Glutamatergic neuron (in vitro differentiated cells): ENCODE data around the gene OVCA2. TPM values are rescaled to one million over a fixed set of nuclear protein-coding genes. Genes with fewer than 3 reads are reported as not detected.

ENCODE experiments used
- DNase-seq: peaks from one replicate; pipeline ENCODE4 v3.0.0; 2022
- H3K27ac Mint-ChIP-seq: one replicate; pipeline ENCODE4 v1.8.0; 2020; ENCODE audit warnings: mild to moderate bottlenecking, mixed read lengths, inconsistent platforms; ENCODE audit not compliant: unreplicated experiment
- H3K27me3 Mint-ChIP-seq: one replicate; pipeline ENCODE4 v1.8.0; 2020; ENCODE audit warnings: mild to moderate bottlenecking, moderate library complexity, mixed read lengths, inconsistent platforms; ENCODE audit not compliant: unreplicated experiment
- H3K36me3 Mint-ChIP-seq: one replicate; pipeline ENCODE4 v1.8.0; 2020; ENCODE audit warnings: mild to moderate bottlenecking, mixed read lengths, inconsistent platforms; ENCODE audit not compliant: unreplicated experiment
- H3K4me1 Mint-ChIP-seq: one replicate; pipeline ENCODE4 v1.8.0; 2020; ENCODE audit warnings: mild to moderate bottlenecking, low read depth, mixed read lengths, inconsistent platforms; ENCODE audit not compliant: unreplicated experiment
- H3K4me3 Mint-ChIP-seq: one replicate; pipeline ENCODE4 v1.8.0; 2020; ENCODE audit warnings: mild to moderate bottlenecking, mixed read lengths, inconsistent platforms; ENCODE audit not compliant: unreplicated experiment
- H3K9me3 Mint-ChIP-seq: one replicate; pipeline ENCODE4 v1.8.0; 2020; ENCODE audit warnings: mild to moderate bottlenecking, moderate library complexity, mixed read lengths, inconsistent platforms; ENCODE audit not compliant: unreplicated experiment
- total RNA-seq: library from RNA; stranded (reverse); fragmentation: NEBNext Ultra II Directional; extraction: Animal tissue kit (Norgen Biotek cat#: 25700); gene quantifications from one replicate; pipeline ENCODE4 v1.2.1, GENCODE V29; 2021; ENCODE audit not compliant: unreplicated experiment
- TF ChIP-seq, protein P1 (sequence below): fragments of 200-600 bp; sonication (generic); IDR thresholded peaks from one replicate; pipeline ENCODE4 v1.5.0; 2021; ENCODE audit not compliant: partially characterized antibody, unreplicated experiment

The OVCA2 gene
- total RNA-seq, 1 donor from 2014 or later: 16.3 TPM

- Mint-ChIP-seq H3K4me1 (peaks cover 34% of the 10 kb centered on the region), H3K4me3 (no peak overlapping the region), H3K27me3 (peaks cover 27% of the 10 kb centered on the region), H3K36me3 (no peaks in the 10 kb centered on the region), H3K27ac (no peak overlapping the region), H3K9me3 (peaks cover 18% of the 10 kb centered on the region)
- DNase-seq: no peak
- TF ChIP-seq, protein P1, sequence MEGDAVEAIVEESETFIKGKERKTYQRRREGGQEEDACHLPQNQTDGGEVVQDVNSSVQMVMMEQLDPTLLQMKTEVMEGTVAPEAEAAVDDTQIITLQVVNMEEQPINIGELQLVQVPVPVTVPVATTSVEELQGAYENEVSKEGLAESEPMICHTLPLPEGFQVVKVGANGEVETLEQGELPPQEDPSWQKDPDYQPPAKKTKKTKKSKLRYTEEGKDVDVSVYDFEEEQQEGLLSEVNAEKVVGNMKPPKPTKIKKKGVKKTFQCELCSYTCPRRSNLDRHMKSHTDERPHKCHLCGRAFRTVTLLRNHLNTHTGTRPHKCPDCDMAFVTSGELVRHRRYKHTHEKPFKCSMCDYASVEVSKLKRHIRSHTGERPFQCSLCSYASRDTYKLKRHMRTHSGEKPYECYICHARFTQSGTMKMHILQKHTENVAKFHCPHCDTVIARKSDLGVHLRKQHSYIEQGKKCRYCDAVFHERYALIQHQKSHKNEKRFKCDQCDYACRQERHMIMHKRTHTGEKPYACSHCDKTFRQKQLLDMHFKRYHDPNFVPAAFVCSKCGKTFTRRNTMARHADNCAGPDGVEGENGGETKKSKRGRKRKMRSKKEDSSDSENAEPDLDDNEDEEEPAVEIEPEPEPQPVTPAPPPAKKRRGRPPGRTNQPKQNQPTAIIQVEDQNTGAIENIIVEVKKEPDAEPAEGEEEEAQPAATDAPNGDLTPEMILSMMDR: no peak
Observed at GRCh38 chr17:2064980-2065785, 23.4 kb downstream of the OVCA2 start.

DNA sequence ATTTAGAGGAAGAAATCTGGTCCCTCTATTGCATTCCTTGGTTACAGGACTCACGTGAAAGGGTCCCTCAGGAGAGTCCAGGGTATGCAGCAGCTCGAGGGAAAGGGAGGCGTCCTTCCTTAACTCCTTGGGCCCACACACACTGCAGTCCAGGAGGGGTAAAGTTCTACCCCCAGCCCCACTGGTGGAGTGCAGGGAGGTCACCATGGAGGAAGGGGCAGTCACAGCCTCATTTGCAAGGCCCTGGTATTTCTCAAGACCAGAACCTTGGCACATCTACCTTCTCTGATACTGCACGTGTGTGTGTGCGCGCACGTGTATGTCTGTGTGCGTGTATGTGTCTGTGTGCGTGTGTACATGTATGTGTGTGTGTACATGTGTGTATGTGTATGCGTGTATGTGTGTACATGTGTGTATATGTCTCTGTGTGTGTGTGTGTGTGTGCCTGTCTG, 24.2 kb downstream of the OVCA2 start:
- no peak overlapping the region for H3K27ac Mint-ChIP-seq
- no peak for DNase-seq
- H3K36me3 Mint-ChIP-seq: no peaks in the 10 kb centered on the region
- TF ChIP-seq, protein P1: no peak
- H3K27me3 Mint-ChIP-seq: peaks cover 24% of the 10 kb centered on the region
- peaks cover 18% of the 10 kb centered on the region for H3K9me3 Mint-ChIP-seq
- peak overlapping the region; percentile 42 for H3K4me3 Mint-ChIP-seq
- peaks cover 38% of the 10 kb centered on the region for H3K4me1 Mint-ChIP-seq

- Mint-ChIP-seq H3K9me3 (peaks cover 18% of the 10 kb centered on the region), H3K36me3 (no peaks in the 10 kb centered on the region), H3K27ac (no peak overlapping the region), H3K4me3 (no peak overlapping the region), H3K4me1 (peaks cover 39% of the 10 kb centered on the region), H3K27me3 (peaks cover 24% of the 10 kb centered on the region)
- no peak for DNase-seq
- TF ChIP-seq, protein P1: no peak
Observed at GRCh38 chr17:2067048-2067561, 25.3 kb downstream of the OVCA2 start.

DNA sequence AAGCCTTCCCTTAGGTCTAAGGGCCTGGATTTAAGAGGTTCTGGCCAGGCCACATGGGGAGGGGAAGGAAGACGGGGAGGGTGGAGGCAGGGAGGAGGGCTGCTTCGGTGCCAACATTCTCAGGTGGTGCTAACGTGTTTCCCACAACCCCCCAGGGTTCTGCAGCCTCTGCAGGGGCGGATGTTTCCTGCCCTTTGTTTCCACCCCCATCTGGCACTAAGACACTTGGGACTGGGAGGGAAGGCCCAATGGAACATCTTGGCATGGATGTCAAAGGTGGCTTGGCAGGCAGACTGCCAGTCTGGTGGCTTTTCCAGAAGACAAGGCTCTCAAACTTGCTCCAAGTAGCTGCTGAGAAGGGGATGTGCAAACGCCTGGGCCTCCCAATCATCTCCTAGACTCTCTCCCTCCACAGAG, 25.8 kb downstream of the OVCA2 start:
- Mint-ChIP-seq H3K9me3 (peaks cover 18% of the 10 kb centered on the region), H3K27me3 (peaks cover 27% of the 10 kb centered on the region), H3K36me3 (no peaks in the 10 kb centered on the region), H3K4me3 (no peak overlapping the region), H3K27ac (no peak overlapping the region), H3K4me1 (peaks cover 40% of the 10 kb centered on the region)
- TF ChIP-seq, protein P1: no peak
- DNase-seq: no peak

DNA sequence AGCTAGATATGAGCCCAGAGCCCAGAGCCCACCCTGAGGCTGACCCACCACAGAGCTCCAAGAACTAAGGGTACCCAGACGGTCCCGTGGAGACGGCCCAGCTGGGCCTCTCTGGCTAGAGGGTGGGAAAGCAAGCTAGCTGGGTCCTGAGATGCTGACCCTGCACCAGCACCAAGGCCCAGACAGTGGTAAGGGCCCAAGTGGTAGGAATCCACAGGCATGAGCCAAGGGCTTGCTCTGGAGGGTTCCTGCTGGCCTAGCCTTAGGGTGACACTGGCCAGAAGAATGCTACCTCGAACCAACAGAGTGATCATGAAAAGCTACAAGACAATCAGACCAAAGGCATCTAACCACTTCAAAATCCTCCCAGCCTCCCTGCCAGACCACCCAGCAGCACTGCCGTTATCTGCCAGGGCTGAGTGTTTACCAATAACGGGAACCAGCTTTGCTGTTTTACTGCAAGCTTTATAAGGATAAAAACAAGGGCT, 26.3 kb downstream of the OVCA2 start:
- H3K4me1 Mint-ChIP-seq: peaks cover 40% of the 10 kb centered on the region
- H3K9me3 Mint-ChIP-seq: peaks cover 18% of the 10 kb centered on the region
- H3K4me3 Mint-ChIP-seq: no peak overlapping the region
- DNase-seq: no peak
- peak overlapping the region; percentile 87 for H3K27ac Mint-ChIP-seq
- H3K27me3 Mint-ChIP-seq: peaks cover 28% of the 10 kb centered on the region
- TF ChIP-seq, protein P1: no peak
- H3K36me3 Mint-ChIP-seq: no peaks in the 10 kb centered on the region
